GM12891 (cell line): ENCODE measurements around the gene FKBP5.

Experiments used
- DNase-seq: peaks from one replicate; pipeline ENCODE4 v3.0.0; 2011; ENCODE audit warnings: low spot score; ENCODE audit not compliant: insufficient read length
- FAIRE-seq: peaks from 2 replicates; lab custom pipeline; 2011; peaks lifted over from hg19 to GRCh38; lab: Jason Lieb, UNC
- PAX5 ChIP-seq: IDR thresholded peaks from 2 replicates; pipeline ENCODE4 v1.6.1; 2011; ENCODE audit warnings: low read length, moderate library complexity, mild to moderate bottlenecking; ENCODE audit not compliant: insufficient read depth, severe bottlenecking
- POLR2A ChIP-seq: IDR thresholded peaks from 2 replicates; pipeline ENCODE4 v1.6.1; 2011; ENCODE audit warnings: low read depth, low read length, control low read depth
- POLR2AphosphoS5 ChIP-seq: IDR thresholded peaks from 2 replicates; pipeline ENCODE4 v1.6.1; 2011; ENCODE audit warnings: low read depth, low read length, control low read depth
- POU2F2 ChIP-seq: IDR thresholded peaks from 2 replicates; pipeline ENCODE4 v1.6.1; 2011; ENCODE audit warnings: low read depth, mild to moderate bottlenecking, control low read depth, low read length, moderate library complexity
- SPI1 ChIP-seq: IDR thresholded peaks from 2 replicates; pipeline ENCODE4 v1.6.1; 2011; ENCODE audit warnings: low read depth, low read length, control low read depth
- TAF1 ChIP-seq: IDR thresholded peaks from 2 replicates; pipeline ENCODE4 v1.6.1; 2011; ENCODE audit warnings: low read depth, low read length, control low read depth

Gene FKBP5

DNA sequence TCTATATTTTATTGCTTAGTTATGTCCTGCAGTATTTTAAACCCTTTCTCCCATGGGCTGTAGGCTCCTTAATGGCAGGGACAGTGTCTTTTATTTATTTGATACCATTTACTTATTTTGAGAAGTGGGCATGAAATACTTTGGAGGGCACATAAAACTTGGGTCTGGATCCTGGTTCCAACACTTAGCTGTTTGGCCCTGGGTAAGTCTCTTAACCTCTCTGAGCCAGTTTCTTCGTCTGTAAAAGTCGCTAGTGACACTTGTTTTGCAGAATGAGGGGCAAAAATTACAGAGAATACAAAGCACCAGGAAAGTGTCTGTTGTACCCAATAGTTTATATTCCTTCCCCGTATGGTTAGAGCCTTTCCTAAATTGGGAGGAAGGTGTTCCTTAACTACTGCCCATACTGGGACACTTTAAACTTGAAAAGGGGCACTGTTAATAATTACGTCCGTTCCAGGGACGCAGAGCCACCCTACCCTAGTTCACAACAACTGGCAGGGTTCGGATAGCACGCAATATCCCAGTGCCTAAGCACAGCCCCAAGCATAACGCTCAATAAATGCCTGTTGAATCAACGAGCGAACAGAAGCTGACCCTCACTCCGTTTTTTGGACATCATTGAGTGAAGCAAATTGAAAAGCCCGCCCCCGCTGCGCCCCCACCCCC, 42.2 kb upstream of the FKBP5 start:
- FAIRE-seq (no peak), DNase-seq (no peak)
- TF ChIP-seq PAX5, result no peak
- no peak for TF ChIP-seq POLR2A
- no peak for TF ChIP-seq POLR2AphosphoS5
- no peak for TF ChIP-seq TAF1
- TF ChIP-seq SPI1, result no peak
- TF ChIP-seq POU2F2, result no peak

DNA sequence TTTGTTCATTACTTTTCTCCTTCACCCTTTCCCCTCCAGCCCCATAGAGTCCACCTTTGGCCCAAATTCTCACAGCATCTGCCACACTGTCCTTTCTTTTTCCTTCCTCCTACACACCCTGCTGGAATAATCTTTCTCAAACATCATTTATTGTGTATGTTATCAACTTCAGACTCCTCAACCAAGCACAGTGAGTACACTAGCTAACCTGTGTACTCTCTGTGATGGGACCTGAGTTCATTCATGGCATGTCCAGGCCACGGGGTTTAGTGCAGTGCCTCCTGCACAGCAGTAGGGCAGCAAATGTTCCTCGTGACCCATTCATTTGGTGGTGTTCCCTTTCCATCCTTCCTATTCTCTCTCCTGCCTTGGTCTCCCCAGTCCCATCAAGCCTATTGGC, 41.0 kb upstream of the FKBP5 start:
- TF ChIP-seq TAF1, result no peak
- TF ChIP-seq POU2F2, result no peak
- no peak for TF ChIP-seq PAX5
- TF ChIP-seq SPI1, result no peak
- TF ChIP-seq POLR2AphosphoS5, result no peak
- no peak for TF ChIP-seq POLR2A
- FAIRE-seq (no peak), DNase-seq (no peak)

DNA sequence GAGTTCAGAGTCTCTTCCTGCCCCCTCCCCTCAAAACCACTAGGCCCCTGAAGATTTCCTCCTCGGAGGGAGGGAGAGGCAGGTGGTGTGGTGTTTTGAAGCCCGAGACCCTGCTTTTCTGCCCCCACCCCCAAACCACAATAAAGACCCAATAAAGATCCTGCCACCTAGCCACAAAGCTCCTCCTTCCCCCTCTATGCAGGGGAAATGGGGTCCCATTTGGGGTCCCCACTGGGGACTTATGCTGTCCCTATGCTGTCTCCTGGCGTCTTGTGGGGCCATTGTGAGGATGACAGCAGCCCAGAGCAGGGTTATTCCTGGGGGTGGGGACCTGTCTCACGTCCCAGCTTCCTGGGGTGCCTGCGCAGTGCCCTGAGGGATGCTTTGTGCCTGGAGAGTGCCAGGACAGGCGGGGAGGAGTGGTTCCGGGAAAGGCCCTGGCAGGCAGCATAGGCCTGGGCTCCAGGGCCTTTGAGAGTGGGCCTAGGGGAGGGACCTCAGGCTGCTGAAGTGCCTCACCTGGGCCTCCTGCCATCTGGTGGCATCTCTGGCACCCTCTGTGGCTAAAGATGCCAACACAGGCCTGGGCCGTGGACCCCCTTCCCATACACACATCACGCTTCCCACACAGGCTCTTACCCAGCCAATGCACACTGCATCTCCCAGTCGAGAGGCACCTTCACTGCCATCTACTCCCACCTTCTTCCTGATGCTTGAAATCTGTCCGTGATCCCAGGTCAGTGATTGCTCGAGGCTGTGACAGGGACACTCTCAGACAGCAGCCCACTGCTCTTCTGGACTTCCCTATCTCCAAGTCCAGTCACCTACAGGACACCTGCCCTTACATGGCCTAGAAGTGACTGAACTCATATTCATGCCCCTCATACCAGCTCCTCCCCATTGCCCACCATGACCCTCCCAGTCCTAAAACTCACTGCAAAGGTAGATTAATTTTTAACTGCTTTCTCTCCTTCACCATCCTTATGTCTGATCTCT, 40.3 kb upstream of the FKBP5 start:
- FAIRE-seq (no peak), DNase-seq (no peak)
- no peak for TF ChIP-seq POU2F2

DNA sequence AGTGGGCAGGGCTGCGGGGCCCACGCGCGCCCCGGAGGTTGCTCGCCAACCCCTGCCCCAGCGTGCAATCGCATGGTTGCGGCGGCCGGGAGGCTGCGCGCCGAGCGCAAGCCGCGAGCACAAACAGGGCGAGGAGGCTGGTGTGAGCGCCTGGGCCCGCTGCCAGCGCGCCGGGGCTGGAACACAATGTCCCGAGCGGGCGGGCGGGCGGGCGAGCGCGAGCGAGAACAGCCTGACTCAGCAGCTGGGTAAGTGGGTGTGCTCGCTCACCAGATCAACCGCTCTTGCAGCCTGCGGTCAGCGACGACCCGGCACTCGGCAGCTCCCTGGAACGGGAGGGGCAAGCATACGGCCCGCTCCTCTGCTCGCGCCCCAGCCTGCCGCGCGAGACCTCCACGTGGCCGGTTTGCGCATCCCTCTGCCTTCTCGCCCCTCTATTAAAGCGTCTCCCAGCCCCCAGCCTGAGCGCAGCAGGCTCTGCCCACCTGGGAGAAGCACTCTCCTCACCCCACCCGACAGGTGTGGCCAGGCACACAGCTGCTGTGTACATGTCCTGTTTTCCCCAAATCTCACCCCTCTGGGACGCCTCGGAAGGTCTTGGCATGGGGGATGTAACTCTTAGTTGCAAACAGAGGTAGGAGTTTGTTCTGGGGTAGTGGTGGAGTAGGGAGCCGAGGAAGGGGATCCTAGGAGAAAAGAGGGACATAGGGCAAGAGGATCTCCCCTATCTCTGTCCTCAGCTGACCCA, 39.4 kb upstream of the FKBP5 start:
- no peak for TF ChIP-seq POLR2AphosphoS5
- TF ChIP-seq POLR2A, result no peak
- TF ChIP-seq SPI1, result no peak
- TF ChIP-seq POU2F2, result no peak
- TF ChIP-seq PAX5, result peak; percentile 4
- TF ChIP-seq TAF1, result no peak
- FAIRE-seq (peak; percentile 92), DNase-seq (peak; percentile 84)

DNA sequence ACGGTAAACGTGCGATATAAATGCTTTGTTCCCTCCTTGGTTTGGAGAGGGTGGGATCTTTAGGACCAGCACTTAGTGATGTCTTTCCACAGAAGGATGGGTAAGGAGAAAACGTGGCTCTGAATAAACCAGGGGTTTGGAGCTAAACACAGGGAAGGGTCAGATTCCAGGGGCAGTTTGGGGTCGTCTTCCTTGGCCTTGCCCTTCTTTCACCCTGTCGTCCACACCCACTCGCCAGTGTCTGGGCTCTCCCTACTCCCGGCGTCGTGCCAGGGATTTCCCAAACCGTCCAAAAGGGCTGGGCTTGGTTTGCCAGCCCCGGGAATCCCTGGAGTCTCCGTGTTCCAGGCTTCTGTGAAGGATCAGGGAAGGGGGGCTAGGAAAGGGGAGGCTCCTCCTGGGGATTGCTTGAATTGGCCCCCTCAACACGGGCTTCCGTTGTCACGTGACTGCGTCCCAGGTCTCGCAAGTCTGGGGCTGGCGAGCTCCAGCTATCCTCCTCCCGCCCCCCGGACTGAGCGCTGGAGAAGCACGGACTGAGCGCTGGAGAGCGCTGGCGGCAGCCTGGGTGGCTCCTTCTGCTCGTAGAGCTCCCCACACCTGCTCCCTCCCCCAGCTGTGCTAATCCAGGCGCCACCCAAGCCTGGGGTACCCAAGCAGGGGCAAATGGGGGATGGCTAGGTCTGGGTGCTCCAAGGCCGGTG, 38.7 kb upstream of the FKBP5 start:
- FAIRE-seq, result no peak
- peak; percentile 41 for DNase-seq
- TF ChIP-seq TAF1 (no peak), POU2F2 (no peak), SPI1 (no peak), POLR2A (no peak), PAX5 (no peak), POLR2AphosphoS5 (no peak)

DNA sequence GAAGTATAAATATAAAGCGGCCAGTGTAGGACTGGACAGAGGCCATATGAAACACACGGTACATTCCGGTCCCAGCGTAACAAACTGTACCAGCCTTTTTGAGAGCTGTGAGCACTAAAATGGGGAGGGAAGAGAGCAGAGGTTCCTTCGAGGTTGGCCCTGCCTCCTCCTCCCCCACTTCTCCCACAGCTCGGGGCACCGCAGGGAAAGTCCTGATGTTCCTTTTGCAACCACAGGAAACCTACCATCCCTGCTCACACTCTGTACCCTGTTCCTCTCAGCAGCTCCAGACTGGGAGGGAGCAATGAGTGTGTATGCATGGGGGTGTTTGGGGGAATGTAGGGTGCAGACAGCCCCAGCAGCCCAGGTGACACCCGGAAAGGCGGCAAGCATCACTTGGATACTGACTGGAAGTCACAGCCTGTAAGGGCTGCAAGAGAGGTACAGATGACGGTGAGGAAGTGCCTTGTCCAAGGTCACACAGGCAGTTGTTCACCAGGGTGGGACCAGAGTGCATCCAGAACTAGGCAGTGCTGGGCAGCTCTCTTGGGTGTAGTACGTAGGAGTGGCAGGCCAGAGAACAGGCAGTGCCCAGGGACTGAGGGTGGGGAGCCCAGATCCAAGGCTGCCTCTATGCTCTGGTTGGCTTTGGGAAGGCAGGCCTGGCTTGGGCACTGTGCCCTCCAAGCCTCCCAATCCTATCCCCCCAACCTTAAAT, 37.2 kb upstream of the FKBP5 start:
- TF ChIP-seq TAF1, result no peak
- peak; percentile 22; the same call in 1 of the 2 replicates for TF ChIP-seq SPI1
- FAIRE-seq (no peak), DNase-seq (no peak)

DNA sequence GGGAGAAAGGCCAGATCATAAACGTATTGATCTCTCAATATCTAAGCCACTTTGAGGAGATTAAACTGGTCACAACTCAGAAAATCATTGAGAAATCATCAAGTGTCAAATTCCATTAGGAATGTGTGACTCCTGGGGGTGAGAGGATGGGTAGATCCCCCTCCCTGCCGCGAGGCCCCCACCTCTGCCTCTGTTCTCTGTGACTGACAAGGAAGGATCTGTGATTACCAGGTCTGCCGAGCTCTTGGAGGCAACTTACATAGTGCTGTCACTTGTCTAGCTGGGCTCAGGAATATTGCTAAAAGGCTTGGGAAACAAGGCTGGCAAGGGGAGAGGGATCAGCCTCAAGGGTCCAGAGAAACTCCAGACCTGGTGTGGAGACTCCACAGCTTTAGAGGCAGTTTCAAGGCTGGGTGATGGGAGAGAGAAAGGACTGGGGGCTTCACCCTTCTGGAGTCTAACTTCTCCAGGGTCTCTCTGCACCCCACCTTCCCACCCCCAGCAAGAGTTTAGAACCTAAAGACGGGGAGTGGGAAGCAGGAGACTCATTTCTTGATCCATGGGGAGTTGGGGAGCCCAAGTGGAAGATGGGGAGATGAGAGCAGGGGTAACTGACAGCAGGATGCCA, 36.5 kb upstream of the FKBP5 start:
- FAIRE-seq (no peak), DNase-seq (no peak)
- TF ChIP-seq TAF1 (no peak), SPI1 (no peak), PAX5 (no peak)

DNA sequence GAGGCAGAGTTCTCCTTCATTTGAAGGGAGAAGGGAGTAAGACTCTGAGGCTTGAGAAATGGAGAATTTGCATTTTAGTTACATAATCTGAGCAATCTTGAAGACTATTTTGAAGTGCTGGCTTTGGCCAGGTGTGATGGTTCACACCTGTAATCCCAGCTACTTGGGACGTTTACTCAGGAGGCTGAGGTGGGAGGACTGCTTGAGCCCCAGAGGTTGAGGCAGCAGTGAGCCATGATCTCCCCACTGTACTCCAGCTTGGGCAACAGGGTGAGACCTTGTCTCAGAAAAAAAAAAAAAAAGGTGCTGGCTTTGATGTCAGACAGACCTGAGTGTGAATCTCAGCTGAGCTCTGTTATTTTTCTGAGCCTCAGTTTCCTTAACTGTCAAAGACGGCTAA, 35.8 kb upstream of the FKBP5 start:
- DNase-seq, result no peak
- no peak for TF ChIP-seq POLR2AphosphoS5
- no peak for TF ChIP-seq TAF1
- no peak for TF ChIP-seq POU2F2
- no peak for TF ChIP-seq POLR2A
- no peak for TF ChIP-seq SPI1
- TF ChIP-seq PAX5, result no peak
- FAIRE-seq, result no peak
